OCI-LY3 (cell line): Measurements from ENCODE around the gene ACTR10.

Source experiments
- H2AFZ ChIP-seq: fragments of 200-600, 300-600 bp; shearing (Covaris generic); 2 replicates; pipeline ENCODE4 v1.6.0; 2014; ENCODE audit warnings: antibody characterized with exemption, low read depth, low read length
- H3K27ac ChIP-seq: fragments of 200-600, 300-600 bp; sonication (generic); 2 replicates; pipeline ENCODE4 v1.5.1; 2014; ENCODE audit warnings: mild to moderate bottlenecking, low read length, moderate library complexity, mixed read lengths
- H3K27me3 ChIP-seq: fragments of 200-600, 300-600 bp; sonication (generic); 2 replicates; pipeline ENCODE4 v1.6.1; 2014; ENCODE audit warnings: low read depth, low read length, mixed read lengths
- H3K36me3 ChIP-seq: fragments of 200-600, 300-600 bp; sonication (generic); replicated peaks from 2 replicates; pipeline ENCODE3; 2014; ENCODE audit warnings: low read depth, low read length, mixed read lengths
- H3K4me1 ChIP-seq: fragments of 300-600, 200-600 bp; sonication (generic); 2 replicates; pipeline ENCODE4 v1.6.1; 2014; ENCODE audit warnings: low read length, mixed read lengths
- H3K4me2 ChIP-seq: fragments of 200-600, 300-600 bp; sonication (generic); 2 replicates; pipeline ENCODE4 v1.6.1; 2014; ENCODE audit warnings: low read length, mixed read lengths
- H3K4me3 ChIP-seq: fragments of 300-600, 200-600 bp; sonication (generic); 2 replicates; pipeline ENCODE4 v1.5.1; 2014; ENCODE audit warnings: antibody characterized with exemption, mild to moderate bottlenecking, low read length, moderate library complexity
- H3K79me2 ChIP-seq: fragments of 300-600, 200-600 bp; shearing (Covaris generic); 2 replicates; pipeline ENCODE4 v1.6.1; 2014; ENCODE audit warnings: mild to moderate bottlenecking, low read length, mixed read lengths
- H3K9ac ChIP-seq: fragments of 300-600, 200-600 bp; shearing (Covaris generic); 2 replicates; pipeline ENCODE4 v1.6.0; 2014; ENCODE audit warnings: mild to moderate bottlenecking, low read length, moderate library complexity
- H3K9me3 ChIP-seq: fragments of 200-600, 300-600 bp; shearing (Covaris generic); 2 replicates; pipeline ENCODE4 v1.6.1; 2014; ENCODE audit warnings: low read length, mixed read lengths; ENCODE audit not compliant: insufficient read depth
- H4K20me1 ChIP-seq: fragments of 200-600, 300-600 bp; sonication (generic); 2 replicates; pipeline ENCODE4 v1.6.1; 2016; ENCODE audit warnings: low read length, mixed read lengths; ENCODE audit not compliant: insufficient read depth
- EZH2phosphoT487 ChIP-seq: fragments of 200-600 bp; shearing (Covaris generic); IDR thresholded peaks from 2 replicates; pipeline ENCODE4 v1.6.1; 2018; ENCODE audit warnings: antibody characterized with exemption, mixed run types, low read depth
- TF ChIP-seq, protein P1 (sequence below): fragments of 200-600, 300-600 bp; sonication (generic); IDR thresholded peaks from 2 replicates; pipeline ENCODE4 v1.5.1; 2014; ENCODE audit warnings: antibody characterized with exemption, low read length, low read depth

The ACTR10 gene

DNA sequence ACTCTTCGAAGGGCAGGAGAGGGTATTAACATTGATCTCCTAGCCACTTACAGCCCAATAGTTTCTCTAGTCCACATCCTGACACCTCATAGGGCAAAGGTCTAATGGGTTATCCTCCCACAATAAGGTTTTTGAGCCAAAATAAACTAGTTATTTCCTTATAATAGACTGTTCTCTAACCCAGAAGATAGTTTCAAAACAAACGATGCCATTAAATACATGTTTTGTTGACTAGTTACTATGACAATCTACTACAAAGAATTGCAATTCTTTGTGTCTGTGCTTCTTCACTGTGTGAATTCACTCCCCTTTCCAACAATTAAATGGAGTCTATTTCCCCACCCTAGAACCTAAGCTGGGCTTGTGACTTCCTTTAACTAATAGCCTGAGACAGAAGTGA, 6.4 kb upstream of the ACTR10 start:
- TF ChIP-seq, protein P1, sequence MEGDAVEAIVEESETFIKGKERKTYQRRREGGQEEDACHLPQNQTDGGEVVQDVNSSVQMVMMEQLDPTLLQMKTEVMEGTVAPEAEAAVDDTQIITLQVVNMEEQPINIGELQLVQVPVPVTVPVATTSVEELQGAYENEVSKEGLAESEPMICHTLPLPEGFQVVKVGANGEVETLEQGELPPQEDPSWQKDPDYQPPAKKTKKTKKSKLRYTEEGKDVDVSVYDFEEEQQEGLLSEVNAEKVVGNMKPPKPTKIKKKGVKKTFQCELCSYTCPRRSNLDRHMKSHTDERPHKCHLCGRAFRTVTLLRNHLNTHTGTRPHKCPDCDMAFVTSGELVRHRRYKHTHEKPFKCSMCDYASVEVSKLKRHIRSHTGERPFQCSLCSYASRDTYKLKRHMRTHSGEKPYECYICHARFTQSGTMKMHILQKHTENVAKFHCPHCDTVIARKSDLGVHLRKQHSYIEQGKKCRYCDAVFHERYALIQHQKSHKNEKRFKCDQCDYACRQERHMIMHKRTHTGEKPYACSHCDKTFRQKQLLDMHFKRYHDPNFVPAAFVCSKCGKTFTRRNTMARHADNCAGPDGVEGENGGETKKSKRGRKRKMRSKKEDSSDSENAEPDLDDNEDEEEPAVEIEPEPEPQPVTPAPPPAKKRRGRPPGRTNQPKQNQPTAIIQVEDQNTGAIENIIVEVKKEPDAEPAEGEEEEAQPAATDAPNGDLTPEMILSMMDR = no peak
- TF ChIP-seq EZH2phosphoT487 = no peak
- Histone ChIP-seq H3K4me1 (no peaks in the 10 kb centered on the region), H3K79me2 (no peaks in the 10 kb centered on the region), H3K9me3 (no peaks in the 10 kb centered on the region), H2AFZ (no peak overlapping the region), H4K20me1 (no peaks in the 10 kb centered on the region), H3K36me3 (no peaks in the 10 kb centered on the region), H3K27ac (no peak overlapping the region), H3K27me3 (no peaks in the 10 kb centered on the region), H3K4me2 (no peak overlapping the region), H3K4me3 (no peak overlapping the region), H3K9ac (no peak overlapping the region)

DNA sequence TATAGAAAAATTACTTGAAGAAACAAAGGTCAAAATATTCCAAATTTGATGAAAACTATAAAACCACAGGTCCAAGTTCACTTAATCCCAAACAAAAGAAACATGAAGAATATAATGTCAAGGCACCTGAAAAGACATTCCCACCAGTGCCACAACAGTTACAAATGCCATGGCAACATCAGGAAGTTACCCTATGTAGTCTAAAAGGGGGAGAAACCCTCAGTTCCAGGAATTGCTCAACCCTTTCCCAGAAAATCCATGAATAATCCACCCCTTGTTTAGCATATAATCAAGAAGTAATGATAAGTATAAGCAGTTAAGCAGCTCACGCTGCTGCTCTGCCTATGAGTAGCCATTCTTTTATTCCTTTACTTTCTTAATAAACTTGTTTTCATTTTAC, 3.8 kb upstream of the ACTR10 start:
- H3K9me3 ChIP-seq = no peaks in the 10 kb centered on the region
- H3K27ac ChIP-seq = no peak overlapping the region
- H3K79me2 ChIP-seq = peaks cover 12% of the 10 kb centered on the region
- no peak overlapping the region for H3K4me2 ChIP-seq
- H3K27me3 ChIP-seq = no peaks in the 10 kb centered on the region
- no peaks in the 10 kb centered on the region for H4K20me1 ChIP-seq
- no peak overlapping the region for H2AFZ ChIP-seq
- H3K9ac ChIP-seq = no peak overlapping the region
- TF ChIP-seq, protein P1 = no peak
- no peak for TF ChIP-seq EZH2phosphoT487
- H3K4me3 ChIP-seq = no peak overlapping the region
- no peaks in the 10 kb centered on the region for H3K36me3 ChIP-seq
- H3K4me1 ChIP-seq = peaks cover under 1% of the 10 kb centered on the region

DNA sequence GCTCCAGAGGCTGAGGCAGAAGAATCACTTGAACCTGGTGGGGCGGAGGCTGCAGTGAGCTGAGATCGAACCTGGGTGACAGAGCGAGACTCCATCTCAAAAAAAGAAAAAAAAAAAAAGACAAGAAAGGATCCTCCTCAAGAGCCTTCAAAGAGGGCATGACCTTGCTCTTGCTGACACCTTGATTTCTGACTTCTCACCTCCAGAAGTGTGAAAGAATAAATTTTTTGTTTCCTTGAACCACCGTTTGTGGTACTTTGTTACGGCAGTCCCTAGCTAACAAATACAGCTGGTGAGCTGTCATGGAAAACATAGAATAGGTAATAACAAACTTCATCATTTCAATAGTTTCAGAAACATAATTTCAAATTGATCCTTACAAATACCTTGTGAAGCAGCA, 1.9 kb upstream of the ACTR10 start:
- Histone ChIP-seq H2AFZ (no peak overlapping the region), H3K27ac (no peak overlapping the region), H3K36me3 (no peaks in the 10 kb centered on the region), H3K9ac (no peak overlapping the region), H3K4me1 (peaks cover 4% of the 10 kb centered on the region), H3K79me2 (peaks cover 24% of the 10 kb centered on the region), H3K4me2 (no peak overlapping the region), H3K4me3 (no peak overlapping the region), H4K20me1 (no peaks in the 10 kb centered on the region), H3K27me3 (no peaks in the 10 kb centered on the region), H3K9me3 (no peaks in the 10 kb centered on the region)
- no peak for TF ChIP-seq EZH2phosphoT487
- TF ChIP-seq, protein P1 = no peak

DNA sequence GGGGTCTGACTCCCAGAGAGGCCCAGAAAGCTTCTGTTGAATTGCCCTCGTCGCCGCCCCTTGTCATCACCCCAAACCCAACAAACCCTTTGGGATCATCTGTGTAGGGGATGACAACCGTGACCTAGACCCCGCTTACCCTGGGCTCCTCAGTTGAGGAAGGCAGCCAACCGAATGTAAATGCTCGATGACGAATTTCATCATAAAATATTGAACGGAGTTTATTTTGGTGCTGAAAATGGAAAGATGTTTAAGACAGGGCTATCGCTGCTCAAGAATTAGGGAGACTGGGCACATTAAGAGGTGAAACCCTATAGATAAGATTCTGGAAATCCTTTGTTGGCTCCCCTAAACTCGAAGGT, 512 bp downstream of the ACTR10 start:
- H3K4me1 ChIP-seq = peaks cover 4% of the 10 kb centered on the region
- no peaks in the 10 kb centered on the region for H3K9me3 ChIP-seq
- H3K27ac ChIP-seq = peak overlapping the region; percentile 61
- H2AFZ ChIP-seq = peak overlapping the region; percentile 72
- TF ChIP-seq, protein P1 = no peak
- no peak for TF ChIP-seq EZH2phosphoT487
- H3K27me3 ChIP-seq = no peaks in the 10 kb centered on the region
- H3K4me3 ChIP-seq = peak overlapping the region; percentile 97
- peak overlapping the region; percentile 79 for H3K4me2 ChIP-seq
- H3K79me2 ChIP-seq = peaks cover 24% of the 10 kb centered on the region
- no peaks in the 10 kb centered on the region for H3K36me3 ChIP-seq
- no peaks in the 10 kb centered on the region for H4K20me1 ChIP-seq
- H3K9ac ChIP-seq = peak overlapping the region; percentile 87
